ENCODE data around the gene PPP1R9B.

- TF ChIP-seq CTCF (IDR thresholded peaks at IDR 0.05) (no peak), POLR2A (IDR thresholded peaks at IDR 0.05) (no peak)
Observed at GRCh38 chr17:50172936-50173334, 22.5 kb upstream of the PPP1R9B start.
